Heart right ventricle (tissue), 16 donors: ENCODE results near the gene TTC9B. TPM values are rescaled to one million over a fixed set of nuclear protein-coding genes. Genes with fewer than 3 reads are reported as not detected.
A peak's percentile ranks its signal among the peaks of the same experiment; 100 is the strongest.
"Not testable (repeated sequence)": the region's sequence is repeated elsewhere in the genome, so short reads cannot be mapped to it uniquely, and the experiment has no call there.

Experiments
- ATAC-seq, 8 donors: fragments of 200-7000 bp; cut with Tn5 transposase; one replicate each; pipeline ENCODE4 v1.9.1; 2020; ENCODE audit warnings: mild to moderate bottlenecking in 8 of 8, moderate library complexity in 8 of 8, moderate number of reproducible peaks in 1 of 8
- DNase-seq, 2 donors: peaks; one replicate each; pipeline ENCODE4 v3.0.0-alpha.2; 2020
- H3K27ac ChIP-seq, 10 donors: fragments of 200-600 bp; sonication (generic) in 2 of 10; one replicate each; pipeline versions ENCODE4 v1.5.0 to v1.8.0; 2020 to 2022; ENCODE audit warnings: mild to moderate bottlenecking in 3 of 10
- H3K27me3 ChIP-seq, 7 donors: fragments of 200-600 bp; one replicate each; pipeline ENCODE4 v1.8.0; 2021 to 2022; ENCODE audit warnings: mild to moderate bottlenecking in 2 of 7
- H3K36me3 ChIP-seq, 9 donors: fragments of 200-600 bp; sonication (generic) in 1 of 9; one replicate each; pipeline versions ENCODE4 v1.5.0 to v1.8.0; 2020 to 2022; ENCODE audit warnings: mild to moderate bottlenecking in 2 of 9
- H3K4me1 ChIP-seq, 9 donors: fragments of 200-600 bp; sonication (generic) in 1 of 9; one replicate each; pipeline versions ENCODE4 v1.5.0 to v1.8.0; 2020 to 2022; ENCODE audit warnings: mild to moderate bottlenecking in 4 of 9
- H3K4me3 ChIP-seq, 10 donors: fragments of 200-600 bp; sonication (generic) in 2 of 10; one replicate each; pipeline versions ENCODE4 v1.5.0 to v1.8.0; 2020 to 2022; ENCODE audit warnings: mild to moderate bottlenecking in 7 of 10, moderate library complexity in 2 of 10
- H3K9me3 ChIP-seq, 11 donors: fragments of 200-600 bp in 10 of 11; sonication (generic) in 2 of 11; one replicate each; pipeline versions ENCODE4 v1.5.0 to v1.8.0; 2013 to 2022; ENCODE audit warnings: mild to moderate bottlenecking in 2 of 11, control low read depth in 1 of 11, moderate library complexity in 1 of 11
- CTCF ChIP-seq, 9 donors: fragments of 200-600 bp; sonication (generic) in 2 of 9; IDR thresholded peaks; one replicate each; pipeline versions ENCODE4 v1.5.0 to v1.8.0; 2021 to 2022; ENCODE audit warnings: antibody characterized with exemption in 9 of 9, mild to moderate bottlenecking in 5 of 9, moderate library complexity in 1 of 9
- WGBS, 2 donors: extraction: QIAGEN DNeasy Blood & Tissue Kit; methylation state at CpG; one replicate each; pipeline ENCODE4 v1.1.7; 2013; ENCODE audit warnings: inconsistent platforms in 1 of 2; 5-methylcytosine and 5-hydroxymethylcytosine counted together
- intact Hi-C, 10 donors: fragments of 100-400 bp; cut with DNase I; formaldehyde crosslinking; loops; one replicate each; pipeline versions ENCODE4 v1.11.1 to v1.14.2; 2022
- polyA plus RNA-seq, 2 donors: library from polyadenylated mRNA; stranded (reverse); fragments of 200-250 nt; gene quantifications; one replicate each; pipeline ENCODE4 v1.2.3, GENCODE V29; 2013
- total RNA-seq, 10 donors: library from RNA; stranded (reverse); fragmentation: NEBNext Ultra II Directional in 3 of 10; extraction: Animal tissue kit (Norgen Biotek cat#: 25700) in 3 of 10; gene quantifications; one replicate each; pipeline versions ENCODE4 v1.2.1 to v1.2.4, GENCODE V29; 2021 to 2023
- donor health status: Arrhythmogenic right ventricular cardiomyopathy.
- donor health status: ischemic (EF 13 %, LVEDD 7.1; RV severe dilation, severe dysfunction).
- donor health status: healthy with polysubstance abuse.
- donor health status: DM: no; HTN: yes; CAD: no.
- donor health status: DM: no; HTN: no; CAD: no.
- donor health status: ischemic (EF 25% LVEDD 6.9; RV normal size, moderate dysfunction).
- donor health status: ischemic (EF 25% LVEDD 5.7; RV mildly dilated, moderate dysfunction).
- donor health status: healthy.
- donor health status: DM: yes; HTN: yes; CAD: no.
- donor health status: Ischemic cardiomyopathy.
- donor health status: ischemic (EF 35%, LVEDD 5.7; RV mildly dilated, moderate dysfunction).
- donor health status: nonischemic (EF 11% LVEDD 7.7; RV severe dilation, severe dysfunction).
- donor health status: DM: yes; HTN: yes; CAD: no.
- donor health status: PGD.
- donor health status: ischemic (EF 29% LVEDD 5.4; RV normal size, mild dysfunction).
- donor health status: nonischemic (EF 23%, LVEDD 6.1; RV moderate dilation, normal function).

The TTC9B gene
- total and polyA plus RNA-seq, 12 donors = not detected

DNA sequence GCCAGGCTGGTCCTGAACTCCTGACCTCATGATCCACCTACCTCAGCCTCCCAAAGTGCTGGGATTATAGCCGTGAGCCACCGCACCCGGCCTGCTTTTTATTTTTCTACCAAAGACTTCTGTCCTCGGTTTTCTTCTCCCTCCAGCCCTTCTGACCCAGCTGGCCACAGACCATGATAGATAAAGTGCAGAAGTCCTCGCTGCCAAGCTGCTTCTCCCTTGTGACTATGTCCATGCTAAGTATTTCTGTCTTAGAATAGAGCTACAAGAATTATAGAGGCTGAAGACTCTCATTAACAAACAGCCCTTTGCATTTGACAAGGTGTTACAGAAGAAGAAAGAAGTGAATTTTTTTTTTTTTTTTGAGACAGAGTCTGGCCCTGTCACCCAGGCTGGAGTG is 42.4 kb downstream of the TTC9B start:
- H3K4me1 ChIP-seq = no peaks in the 10 kb centered on the region
- DNase-seq = no peak
- TF ChIP-seq CTCF (IDR thresholded peaks at IDR 0.05) = no peak
- intact Hi-C loops = no loop called here
- no peak overlapping the region for H3K27ac ChIP-seq
- ATAC-seq = peak in 1 of 8 donors; percentile 42
- H3K9me3 ChIP-seq = peaks cover 0 to 4% (median 0%) of the 10 kb centered on the region in 11 donors
- no peaks in the 10 kb centered on the region for H3K36me3 ChIP-seq
- peaks cover 0 to 1% (median 0%) of the 10 kb centered on the region in 7 donors for H3K27me3 ChIP-seq
- whole genome bisulfite sequencing, 2 donors = 43 to 64% methylated on average over 5 of the region's 5 CpGs
- no peak overlapping the region for H3K4me3 ChIP-seq

GRCh38 chr19:40174092-40174491 is 44.1 kb downstream of the TTC9B start:
- WGBS, 2 donors = 69 to 77% methylated on average over 4 of the region's 4 CpGs
- DNase-seq (no peak), ATAC-seq (no peak)
- H3K4me3 ChIP-seq = no peak overlapping the region
- H3K27ac ChIP-seq = no peak overlapping the region
- intact Hi-C loops = no loop called here
- no peaks in the 10 kb centered on the region for H3K4me1 ChIP-seq
- H3K9me3 ChIP-seq = peaks cover 0 to 4% (median 0%) of the 10 kb centered on the region in 11 donors
- peaks cover 0 to 7% (median 0%) of the 10 kb centered on the region in 7 donors for H3K27me3 ChIP-seq
- no peak for TF ChIP-seq CTCF (IDR thresholded peaks at IDR 0.05)
- no peaks in the 10 kb centered on the region for H3K36me3 ChIP-seq

DNA sequence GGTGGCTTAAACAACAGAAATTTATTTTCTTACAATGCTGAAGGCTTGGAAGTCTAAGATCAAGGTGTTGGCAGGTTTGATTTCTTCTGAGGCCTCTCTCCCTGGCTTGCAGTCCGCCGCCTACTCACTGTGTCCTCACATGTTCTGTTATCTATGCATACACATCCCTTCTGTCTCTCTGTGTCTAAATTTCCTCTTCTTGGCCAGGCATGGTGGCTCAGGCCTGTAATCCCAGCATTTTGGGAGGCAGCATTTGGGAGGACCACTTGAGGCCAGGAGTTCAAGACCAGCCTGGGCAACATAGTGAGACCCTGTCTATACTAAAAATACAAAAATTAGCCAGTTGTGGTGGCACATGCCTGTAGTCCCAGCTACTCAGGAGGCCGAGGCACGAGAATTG is 46.9 kb downstream of the TTC9B start:
- intact Hi-C loops, H3K36me3 ChIP-seq, DNase-seq, ATAC-seq, H3K4me1 ChIP-seq, H3K9me3 ChIP-seq, H3K4me3 ChIP-seq, H3K27ac ChIP-seq: not testable (repeated sequence)
- peaks cover 0 to 27% (median 4%) of the 10 kb centered on the region in 7 donors for H3K27me3 ChIP-seq
- WGBS, 2 donors = 85 to 88% methylated on average over 4 of the region's 4 CpGs

GRCh38 chr19:40170303-40170989 is 47.7 kb downstream of the TTC9B start:
- DNase-seq, H3K27ac ChIP-seq, H3K4me1 ChIP-seq, ATAC-seq, H3K36me3 ChIP-seq, H3K9me3 ChIP-seq, H3K4me3 ChIP-seq, intact Hi-C loops: not testable (repeated sequence)
- H3K27me3 ChIP-seq = peaks cover 0 to 27% (median 4%) of the 10 kb centered on the region in 7 donors
- WGBS, 2 donors = 80 to 84% methylated on average over 33 to 34 of the region's 39 CpGs

- H3K36me3 ChIP-seq, ATAC-seq, intact Hi-C loops, H3K9me3 ChIP-seq, H3K4me3 ChIP-seq, DNase-seq, H3K27ac ChIP-seq, H3K4me1 ChIP-seq: not testable (repeated sequence)
- 69 to 79% methylated on average over 26 to 30 of the region's 30 CpGs for WGBS, 2 donors
- peaks cover 0 to 27% (median 4%) of the 10 kb centered on the region in 7 donors for H3K27me3 ChIP-seq
Measured at GRCh38 chr19:40169482-40170302, 48.5 kb downstream of the TTC9B start.

Other genes starting within 250 kb of the TTC9B start
- 10 to 100 TPM; 64.1 to 86.5 (median 78.1) TPM for gene PSMC4, start 247.2 kb downstream of the TTC9B start, total RNA-seq
- 100 to 1,000 TPM in 1 of 2 donors, 10 to 100 TPM in 1; 81.9 to 111 TPM for gene PSMC4, start 247.2 kb downstream of the TTC9B start, polyA plus RNA-seq
- gene ZNF546, start 221.3 kb downstream of the TTC9B start, total RNA-seq = 10 to 100 TPM in 5 of 10 donors, 1 to 10 TPM in 5; 5.7 to 13.5 (median 8.9) TPM
- 1 to 10 TPM in 1 of 2 donors, under 1 TPM in 1; 0.72 to 4.8 TPM for gene ZNF546, start 221.3 kb downstream of the TTC9B start, polyA plus RNA-seq
- 10 to 100 TPM; 20.6 to 29.7 (median 25.8) TPM for gene ZNF780B, start 162.2 kb downstream of the TTC9B start, total RNA-seq
- gene ZNF780B, start 162.2 kb downstream of the TTC9B start, polyA plus RNA-seq = 10 to 100 TPM in 1 of 2 donors, 1 to 10 TPM in 1; 3.1 to 18.1 TPM
- 10 to 100 TPM in 8 of 10 donors, 1 to 10 TPM in 2; 5.5 to 19.4 (median 12.2) TPM for gene ZNF780A, start 127.4 kb downstream of the TTC9B start, total RNA-seq
- gene ZNF780A, start 127.4 kb downstream of the TTC9B start, polyA plus RNA-seq = 10 to 100 TPM in 1 of 2 donors, 1 to 10 TPM in 1; 8.8 to 11.0 TPM
- 10 to 100 TPM; 10.8 to 29.1 (median 15.8) TPM for gene MAP3K10, start 27.0 kb downstream of the TTC9B start, total RNA-seq
- gene MAP3K10, start 27.0 kb downstream of the TTC9B start, polyA plus RNA-seq = 10 to 100 TPM; 12.1 to 31.2 TPM
- not detected for gene CCNP, start 8.3 kb upstream of the TTC9B start, total RNA-seq
- under 1 TPM; 0.04 to 0.15 TPM for gene CCNP, start 8.3 kb upstream of the TTC9B start, polyA plus RNA-seq
- gene AKT2, start 67.0 kb upstream of the TTC9B start, total RNA-seq = 100 to 1,000 TPM; 117 to 147 (median 127) TPM
- gene AKT2, start 67.0 kb upstream of the TTC9B start, polyA plus RNA-seq = 10 to 100 TPM; 56.7 to 57.6 TPM
- 100 to 1,000 TPM; 138 to 227 (median 145) TPM for gene C19orf47, start 130.0 kb upstream of the TTC9B start, total RNA-seq
- 100 to 1,000 TPM; 234 to 347 TPM for gene C19orf47, start 130.0 kb upstream of the TTC9B start, polyA plus RNA-seq
- 100 to 1,000 TPM; 136 to 238 (median 181) TPM for gene PLD3, start 130.3 kb upstream of the TTC9B start, total RNA-seq
- 100 to 1,000 TPM; 116 to 148 TPM for gene PLD3, start 130.3 kb upstream of the TTC9B start, polyA plus RNA-seq
- gene HIPK4, start 171.8 kb upstream of the TTC9B start, total RNA-seq = under 1 TPM in 2 of 10 donors, not detected in 8; 0.10 to 0.15 TPM
- gene HIPK4, start 171.8 kb upstream of the TTC9B start, polyA plus RNA-seq = under 1 TPM in 1 of 2 donors, not detected in 1; 0.09 TPM
- 1 to 10 TPM; 1.7 to 3.8 (median 2.7) TPM for gene PRX, start 195.0 kb upstream of the TTC9B start, total RNA-seq
- gene PRX, start 195.0 kb upstream of the TTC9B start, polyA plus RNA-seq = 1 to 10 TPM; 2.4 to 2.7 TPM
- 10 to 100 TPM in 3 of 10 donors, 1 to 10 TPM in 7; 6.3 to 16.8 (median 8.4) TPM for gene SERTAD1, start 207.6 kb upstream of the TTC9B start, total RNA-seq
- 10 to 100 TPM; 13.4 to 35.8 TPM for gene SERTAD1, start 207.6 kb upstream of the TTC9B start, polyA plus RNA-seq
- gene SERTAD3, start 226.0 kb upstream of the TTC9B start, total RNA-seq = 10 to 100 TPM; 19.4 to 37.5 (median 27.4) TPM
- gene SERTAD3, start 226.0 kb upstream of the TTC9B start, polyA plus RNA-seq = 10 to 100 TPM; 35.3 to 35.6 TPM
- 100 to 1,000 TPM in 3 of 10 donors, 10 to 100 TPM in 7; 70.9 to 144 (median 91.4) TPM for gene BLVRB, start 247.4 kb upstream of the TTC9B start, total RNA-seq
- 100 to 1,000 TPM in 1 of 2 donors, 10 to 100 TPM in 1; 95.8 to 213 TPM for gene BLVRB, start 247.4 kb upstream of the TTC9B start, polyA plus RNA-seq
- 1 to 10 TPM; 3.0 to 6.6 (median 4.9) TPM for gene SPTBN4, start 248.6 kb upstream of the TTC9B start, total RNA-seq
- 10 to 100 TPM in 1 of 2 donors, 1 to 10 TPM in 1; 3.2 to 13.8 TPM for gene SPTBN4, start 248.6 kb upstream of the TTC9B start, polyA plus RNA-seq